ES-I3 (cell line): ENCODE data around the gene CADM1.

Source experiments
- H3K36me3 ChIP-seq: 2 replicates; pipeline ENCODE4 v1.6.1; 2013; ENCODE audit warnings: mild to moderate bottlenecking, low read length, control low read depth, moderate library complexity; ENCODE audit not compliant: insufficient read depth
- H3K4me1 ChIP-seq: 2 replicates; pipeline ENCODE4 v1.6.1; 2013; ENCODE audit warnings: mild to moderate bottlenecking, control low read depth, low read length; ENCODE audit not compliant: insufficient read depth
- H3K9ac ChIP-seq: 2 replicates; pipeline ENCODE4 v1.6.1; 2013; ENCODE audit warnings: low read depth, mild to moderate bottlenecking, low read length, moderate library complexity
- H3K9me3 ChIP-seq: 2 replicates; pipeline ENCODE4 v1.6.1; 2013; ENCODE audit warnings: mild to moderate bottlenecking, low read length, moderate library complexity; ENCODE audit not compliant: control insufficient read depth, insufficient read depth

Gene CADM1

GRCh38 chr11:115124786-115125185 lies 379.4 kb downstream of the CADM1 start:
- no peaks in the 10 kb centered on the region for H3K9me3 ChIP-seq
- H3K36me3 ChIP-seq, result no peaks in the 10 kb centered on the region
- peaks cover 1% of the 10 kb centered on the region for H3K4me1 ChIP-seq
- H3K9ac ChIP-seq, result no peak overlapping the region

- Histone ChIP-seq H3K36me3 (no peaks in the 10 kb centered on the region), H3K4me1 (peaks cover 9% of the 10 kb centered on the region)
Observed at GRCh38 chr11:115123641-115124040, 380.6 kb downstream of the CADM1 start.

GRCh38 chr11:115122274-115122673 lies 381.9 kb downstream of the CADM1 start:
- Histone ChIP-seq H3K4me1 (peaks cover 16% of the 10 kb centered on the region), H3K9me3 (no peaks in the 10 kb centered on the region), H3K9ac (no peak overlapping the region), H3K36me3 (no peaks in the 10 kb centered on the region)

More at GRCh38 chr11:115123641-115124040, 380.6 kb downstream of the CADM1 start:
- H3K9me3 ChIP-seq, result no peaks in the 10 kb centered on the region
- H3K9ac ChIP-seq, result no peak overlapping the region
